Measurements from ENCODE around the gene MAP3K3.

Gene MAP3K3

GRCh38 chr17:63622574-63623390 is 565 bp downstream of the MAP3K3 start:
- DNase-seq (ENCODE audit: low read depth) = no peak

GRCh38 chr17:63623786-63624530 is 1.7 kb downstream of the MAP3K3 start:
- DNase-seq (ENCODE audit: low read depth) = no peak

GRCh38 chr17:63624531-63624880 is 2.3 kb downstream of the MAP3K3 start:
- DNase-seq (ENCODE audit: low read depth) = no peak

- no peak for DNase-seq (ENCODE audit: low read depth)
Observed at GRCh38 chr17:63626551-63627180, 4.4 kb downstream of the MAP3K3 start.

- no peak for DNase-seq (ENCODE audit: low read depth)
Observed at GRCh38 chr17:63629627-63630026, 7.4 kb downstream of the MAP3K3 start.

GRCh38 chr17:63631062-63631461 is 8.8 kb downstream of the MAP3K3 start:
- no peak for DNase-seq (ENCODE audit: low read depth)

GRCh38 chr17:63631626-63632025 is 9.4 kb downstream of the MAP3K3 start:
- DNase-seq (ENCODE audit: low read depth) = no peak

- no peak for DNase-seq (ENCODE audit: low read depth)
Observed at GRCh38 chr17:63633742-63634141, 11.5 kb downstream of the MAP3K3 start.

- no peak for DNase-seq (ENCODE audit: low read depth)
Observed at GRCh38 chr17:63634163-63634562, 11.9 kb downstream of the MAP3K3 start.

- no peak for DNase-seq (ENCODE audit: low read depth)
Observed at GRCh38 chr17:63634816-63635215, 12.6 kb downstream of the MAP3K3 start.

GRCh38 chr17:63635290-63635689 is 13.1 kb downstream of the MAP3K3 start:
- no peak for DNase-seq (ENCODE audit: low read depth)

GRCh38 chr17:63635787-63636186 is 13.6 kb downstream of the MAP3K3 start:
- DNase-seq (ENCODE audit: low read depth) = no peak

GRCh38 chr17:63639125-63639524 is 16.9 kb downstream of the MAP3K3 start:
- DNase-seq (ENCODE audit: low read depth) = no peak

GRCh38 chr17:63640038-63640437 is 17.8 kb downstream of the MAP3K3 start:
- no peak for DNase-seq (ENCODE audit: low read depth)

GRCh38 chr17:63641692-63642448 is 19.7 kb downstream of the MAP3K3 start:
- DNase-seq (ENCODE audit: low read depth) = no peak

- DNase-seq (ENCODE audit: low read depth) = no peak
Observed at GRCh38 chr17:63644846-63645245, 22.6 kb downstream of the MAP3K3 start.

GRCh38 chr17:63645775-63646487 is 23.7 kb downstream of the MAP3K3 start:
- DNase-seq (ENCODE audit: low read depth) = no peak

- no peak for DNase-seq (ENCODE audit: low read depth)
Observed at GRCh38 chr17:63646488-63646806, 24.2 kb downstream of the MAP3K3 start.

GRCh38 chr17:63647065-63647725 is 25.0 kb downstream of the MAP3K3 start:
- DNase-seq (ENCODE audit: low read depth) = no peak

GRCh38 chr17:63647936-63648335 is 25.7 kb downstream of the MAP3K3 start:
- no peak for DNase-seq (ENCODE audit: low read depth)

GRCh38 chr17:63649813-63650212 is 27.6 kb downstream of the MAP3K3 start:
- no peak for DNase-seq (ENCODE audit: low read depth)
